Measurements from ENCODE around the gene FBXO7. TPM values are rescaled to one million over a fixed set of nuclear protein-coding genes. Genes with fewer than 3 reads are reported as not detected.

FBXO7 gene
- total RNA-seq, 4 donors from 2014 or later, result 74.3 to 91.3 (median 83.3) TPM

DNA sequence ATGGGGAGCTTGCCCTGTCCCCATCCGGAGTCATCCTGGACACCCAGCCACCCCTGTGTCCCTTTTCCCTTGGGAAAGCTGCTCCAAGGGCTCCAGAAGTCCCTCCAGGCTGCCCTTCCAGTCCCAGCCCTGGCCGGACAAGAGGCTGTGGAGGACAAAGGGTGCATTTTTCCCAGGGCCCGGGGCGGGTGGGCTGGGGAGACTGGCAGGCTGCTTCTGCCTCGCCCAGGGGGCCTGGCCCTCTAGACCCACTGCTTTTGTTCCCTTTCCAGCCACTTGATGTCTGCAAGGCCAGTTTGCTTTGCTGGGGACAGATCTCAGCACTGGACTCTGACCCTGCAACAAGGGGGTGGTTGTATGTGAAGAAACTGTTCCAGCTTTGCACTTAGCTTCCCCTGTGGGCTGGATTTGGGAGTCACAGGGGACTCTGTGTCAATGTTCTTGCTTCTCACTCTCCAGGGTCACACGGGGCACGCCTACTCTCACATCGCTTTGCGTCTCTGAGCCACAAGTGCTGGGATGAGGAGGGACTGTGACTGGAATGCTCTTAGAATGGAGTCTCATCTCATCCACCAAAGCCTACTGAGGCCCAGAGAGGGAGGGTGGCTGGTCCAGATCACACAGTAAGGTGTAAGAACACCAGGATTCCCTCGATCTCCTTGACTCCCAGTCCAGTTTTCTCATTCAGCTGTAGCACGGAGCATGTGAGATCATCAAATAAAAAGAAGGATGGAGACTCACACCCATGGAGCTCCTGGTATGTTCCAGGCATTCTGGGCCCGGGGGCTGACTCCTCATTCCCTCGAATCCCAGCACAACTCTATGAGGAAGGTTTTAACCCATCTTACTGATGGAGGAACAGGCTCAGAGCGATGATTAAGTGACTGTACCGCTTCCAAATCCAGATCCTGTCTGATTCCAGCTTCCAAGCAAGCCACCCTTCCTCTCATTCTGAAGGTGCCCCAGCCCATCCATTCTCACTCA is 59.9 kb downstream of the FBXO7 start:
- TF ChIP-seq, protein P1, sequence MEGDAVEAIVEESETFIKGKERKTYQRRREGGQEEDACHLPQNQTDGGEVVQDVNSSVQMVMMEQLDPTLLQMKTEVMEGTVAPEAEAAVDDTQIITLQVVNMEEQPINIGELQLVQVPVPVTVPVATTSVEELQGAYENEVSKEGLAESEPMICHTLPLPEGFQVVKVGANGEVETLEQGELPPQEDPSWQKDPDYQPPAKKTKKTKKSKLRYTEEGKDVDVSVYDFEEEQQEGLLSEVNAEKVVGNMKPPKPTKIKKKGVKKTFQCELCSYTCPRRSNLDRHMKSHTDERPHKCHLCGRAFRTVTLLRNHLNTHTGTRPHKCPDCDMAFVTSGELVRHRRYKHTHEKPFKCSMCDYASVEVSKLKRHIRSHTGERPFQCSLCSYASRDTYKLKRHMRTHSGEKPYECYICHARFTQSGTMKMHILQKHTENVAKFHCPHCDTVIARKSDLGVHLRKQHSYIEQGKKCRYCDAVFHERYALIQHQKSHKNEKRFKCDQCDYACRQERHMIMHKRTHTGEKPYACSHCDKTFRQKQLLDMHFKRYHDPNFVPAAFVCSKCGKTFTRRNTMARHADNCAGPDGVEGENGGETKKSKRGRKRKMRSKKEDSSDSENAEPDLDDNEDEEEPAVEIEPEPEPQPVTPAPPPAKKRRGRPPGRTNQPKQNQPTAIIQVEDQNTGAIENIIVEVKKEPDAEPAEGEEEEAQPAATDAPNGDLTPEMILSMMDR (IDR thresholded peaks at IDR 0.05), result no peak
- ATAC-seq (ENCODE audit: low FRiP score), result no peak
- no peak for DNase-seq (ENCODE audit: low spot score)

DNA sequence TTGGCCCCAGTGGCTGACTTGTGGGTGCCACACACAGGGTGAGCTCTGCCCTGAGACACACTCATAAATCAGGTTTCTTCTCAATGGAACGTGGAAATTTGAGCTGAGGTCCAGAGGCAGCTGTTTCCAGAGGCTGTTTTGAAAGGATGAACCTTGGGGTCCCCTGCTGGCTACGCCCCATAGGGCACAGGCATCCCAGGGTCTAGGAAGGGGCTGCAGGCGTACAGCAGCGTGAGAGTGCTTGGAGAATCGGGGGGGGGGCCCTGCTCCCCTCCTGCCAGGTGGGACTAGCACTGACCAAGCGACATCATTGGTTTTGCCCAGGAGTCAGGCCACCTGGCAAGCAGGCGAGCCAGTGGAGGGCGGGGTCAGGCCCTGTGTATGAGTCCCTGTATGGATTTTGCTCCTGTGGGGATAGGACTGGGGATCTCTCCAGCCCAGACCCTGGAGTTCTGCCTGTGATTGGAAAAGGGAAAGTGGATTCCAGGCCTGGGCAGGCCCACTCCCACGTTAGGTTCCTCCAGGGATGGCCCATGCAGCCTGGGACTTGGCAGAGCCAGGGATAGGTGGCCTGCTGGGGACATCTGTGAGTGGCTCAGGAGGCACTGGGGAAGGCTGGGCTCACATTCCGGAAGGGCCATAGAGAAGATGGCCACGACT is 61.0 kb downstream of the FBXO7 start:
- TF ChIP-seq, protein P1 (IDR thresholded peaks at IDR 0.05), result no peak
- no peak for ATAC-seq (ENCODE audit: low FRiP score)
- no peak for DNase-seq (ENCODE audit: low spot score)

DNA sequence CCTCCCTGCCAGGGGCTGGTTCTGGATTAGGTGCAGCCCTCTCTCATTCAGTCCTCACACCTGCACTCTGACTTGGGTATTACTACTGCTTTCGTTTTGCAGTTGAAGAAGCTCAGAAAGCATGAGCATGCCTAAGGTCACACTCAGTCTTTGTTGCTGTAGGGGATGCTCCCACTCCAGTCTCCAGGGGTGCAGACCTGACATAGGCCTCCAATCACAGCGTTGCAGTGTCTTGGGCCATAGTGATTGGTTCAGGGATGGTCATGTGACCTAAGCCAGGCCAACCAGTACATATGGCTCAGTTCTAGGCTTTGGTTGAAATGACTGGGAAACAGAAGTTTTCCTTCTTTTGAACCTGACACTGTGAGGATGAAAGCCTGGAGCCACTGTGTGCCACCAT is 61.7 kb downstream of the FBXO7 start:
- no peak for ATAC-seq (ENCODE audit: low FRiP score)
- TF ChIP-seq, protein P1 (IDR thresholded peaks at IDR 0.05), result no peak
- DNase-seq (ENCODE audit: low spot score), result no peak

DNA sequence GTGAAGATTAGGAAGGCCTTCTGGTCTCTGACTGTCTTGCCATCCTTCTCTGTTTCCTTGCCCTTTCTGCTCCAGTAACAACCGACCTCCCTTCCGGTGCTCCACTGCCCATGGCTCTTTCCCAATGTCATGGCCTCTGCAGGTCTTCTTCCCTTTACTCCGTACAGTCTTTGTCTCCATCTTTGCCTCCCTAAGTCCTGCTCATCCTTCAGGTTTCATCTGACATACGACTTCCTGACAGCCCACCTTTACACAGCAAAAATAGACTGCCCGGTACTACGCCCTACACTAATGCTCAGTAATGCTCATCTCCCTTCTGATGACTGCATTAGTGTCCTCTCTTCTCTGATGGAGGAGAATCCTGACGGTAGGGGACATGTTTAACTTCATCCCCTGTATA is 63.9 kb downstream of the FBXO7 start:
- ATAC-seq (ENCODE audit: low FRiP score), result no peak
- TF ChIP-seq, protein P1 (IDR thresholded peaks at IDR 0.05), result no peak
- DNase-seq (ENCODE audit: low spot score), result no peak

DNA sequence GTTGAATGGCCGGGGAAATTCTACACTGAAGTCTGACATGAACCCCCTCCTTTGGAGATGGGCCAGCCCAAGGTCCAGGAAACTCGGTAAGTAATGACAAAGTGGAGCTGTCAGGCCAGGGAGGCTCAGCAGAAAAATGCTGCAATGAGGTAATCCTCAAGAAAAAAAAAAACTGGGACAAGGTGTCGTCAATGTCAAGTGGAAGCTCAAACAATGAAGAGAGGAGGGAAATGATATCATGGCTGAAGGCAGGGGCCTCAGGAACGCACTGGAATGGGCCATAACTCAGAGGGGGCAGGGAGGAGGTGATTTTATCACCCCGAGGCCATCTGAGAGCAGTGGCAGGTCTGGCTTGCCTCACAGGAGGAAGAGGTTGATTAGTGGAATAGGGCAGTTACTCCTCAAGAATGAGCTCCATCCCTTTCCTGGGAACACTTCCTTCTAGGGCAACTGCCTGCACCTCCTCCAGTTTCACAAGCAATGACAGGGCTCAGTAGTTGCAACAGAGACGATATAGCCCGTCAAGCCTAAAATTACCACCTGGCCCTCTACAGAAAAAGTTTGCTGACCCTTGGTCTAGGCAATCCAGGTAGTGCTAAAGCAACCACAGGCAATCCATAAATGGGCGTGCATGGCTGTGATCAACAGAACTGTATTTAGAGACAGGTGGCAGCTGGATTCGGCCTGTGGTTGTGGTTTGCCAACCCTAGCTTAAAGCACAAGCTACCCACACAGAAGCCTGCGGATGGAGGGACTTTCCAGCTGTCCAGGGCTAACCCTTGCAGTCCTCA is 65.2 kb downstream of the FBXO7 start:
- ATAC-seq (ENCODE audit: low FRiP score), result no peak
- DNase-seq (ENCODE audit: low spot score), result no peak
- TF ChIP-seq, protein P1 (IDR thresholded peaks at IDR 0.05), result no peak

DNA sequence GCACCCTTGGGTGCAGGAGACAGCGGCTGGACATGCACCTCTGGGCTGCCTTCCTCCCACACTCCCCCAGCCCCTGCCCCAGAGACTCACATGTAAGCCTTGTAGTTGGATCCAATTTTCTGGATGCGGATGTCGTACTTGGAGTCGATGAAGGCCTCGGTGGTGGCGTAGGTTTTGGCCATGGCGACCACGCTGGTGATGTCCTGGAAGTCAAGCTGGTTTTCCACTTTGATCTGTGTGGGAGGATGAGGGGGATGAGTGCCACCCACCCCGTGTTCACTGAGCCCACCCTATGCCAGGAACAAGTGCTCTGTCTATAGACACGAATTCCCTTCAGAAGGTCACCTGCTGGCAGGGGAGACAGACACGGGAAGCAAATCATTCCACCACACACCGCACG is 66.9 kb downstream of the FBXO7 start:
- ATAC-seq (ENCODE audit: low FRiP score), result no peak
- DNase-seq (ENCODE audit: low spot score), result no peak

More for the DNA sequence above, 66.9 kb downstream of the FBXO7 start:
- TF ChIP-seq, protein P1 (IDR thresholded peaks at IDR 0.05), result no peak
